Smooth muscle cell (in vitro differentiated cells): Measurements from ENCODE around the gene NKPD1. TPM values are rescaled to one million over a fixed set of nuclear protein-coding genes. Genes with fewer than 3 reads are reported as not detected.

Source experiments
- DNase-seq: peaks from one replicate; lab custom pipeline; 2025; ENCODE audit not compliant: unreplicated experiment; lab: John Stamatoyannopoulos, UW
- H2AFZ ChIP-seq: fragments of 200-600 bp; sonication (generic); 2 replicates; pipeline ENCODE4 v1.6.0; 2016; ENCODE audit warnings: antibody characterized with exemption, low read depth, mild to moderate bottlenecking
- H3F3A ChIP-seq: fragments of 200-600 bp; sonication (generic); 2 replicates; pipeline ENCODE4 v1.6.0; 2017; ENCODE audit warnings: antibody characterized with exemption, low read depth
- H3K27ac ChIP-seq: fragments of 200-600 bp; sonication (generic); 2 replicates; pipeline ENCODE4 v1.5.1; 2016; ENCODE audit warnings: low read depth, mild to moderate bottlenecking
- H3K27me3 ChIP-seq: fragments of 200-600 bp; sonication (generic); 2 replicates; pipeline ENCODE4 v1.6.1; 2016; ENCODE audit warnings: low read depth, mild to moderate bottlenecking
- H3K36me3 ChIP-seq: fragments of 200-600 bp; sonication (generic); 2 replicates; pipeline ENCODE4 v1.5.1; 2016; ENCODE audit warnings: low read depth
- H3K4me1 ChIP-seq: fragments of 200-600 bp; sonication (generic); 2 replicates; pipeline ENCODE4 v1.5.1; 2016; ENCODE audit warnings: low read depth
- H3K4me2 ChIP-seq: fragments of 200-600 bp; sonication (generic); 2 replicates; pipeline ENCODE4 v1.6.0; 2016; ENCODE audit warnings: mild to moderate bottlenecking
- H3K4me3 ChIP-seq: fragments of 200-600 bp; sonication (generic); 2 replicates; pipeline ENCODE4 v1.5.1; 2016; ENCODE audit warnings: mild to moderate bottlenecking
- H3K79me2 ChIP-seq: fragments of 200-600 bp; sonication (generic); 2 replicates; pipeline ENCODE4 v1.6.0; 2016; ENCODE audit warnings: low read depth, mild to moderate bottlenecking
- H3K9ac ChIP-seq: fragments of 200-600 bp; sonication (generic); 2 replicates; pipeline ENCODE4 v1.6.0; 2016; ENCODE audit warnings: low read depth
- H3K9me3 ChIP-seq: fragments of 200-600 bp; sonication (generic); replicated peaks from 2 replicates; pipeline ENCODE4 v1.5.1; 2016; ENCODE audit warnings: low read depth
- H4K20me1 ChIP-seq: fragments of 200-600 bp; sonication (generic); 2 replicates; pipeline ENCODE4 v1.6.0; 2016; ENCODE audit warnings: low read depth
- CTCF ChIP-seq: fragments of 200-600 bp; sonication (generic); IDR thresholded peaks from 2 replicates; pipeline ENCODE4 v1.5.1; 2017; ENCODE audit warnings: borderline replicate concordance, mild to moderate bottlenecking, antibody characterized with exemption; ENCODE audit not compliant: insufficient read depth, poor library complexity, severe bottlenecking
- WGBS: methylation state at CpG from one replicate; pipeline ENCODE4 v1.1.7; 2016; ENCODE audit warnings: low lambda C conversion rate; 5-methylcytosine and 5-hydroxymethylcytosine counted together
- polyA plus RNA-seq: library from polyadenylated mRNA; unstranded; fragments of >200 nt; fragmentation: Nextera tagmentation; extraction: Ambion mirVana; gene quantifications from 2 replicates; pipeline ENCODE4 v1.2.1, GENCODE V29; 2016
- total RNA-seq: library from RNA; depleted of rRNA; stranded (reverse); fragments of >200 nt; gene quantifications from 2 replicates; pipeline ENCODE4 v1.2.3, GENCODE V29; 2014

The NKPD1 gene
- total and polyA plus RNA-seq, 2 experiments from 2014 or later, result 0.13 to 1.6 TPM

GRCh38 chr19:45133661-45134060 is 27.1 kb downstream of the NKPD1 start:
- 99% methylated on average over 8 of the region's 8 CpGs for WGBS

GRCh38 chr19:45130888-45131615 is 29.7 kb downstream of the NKPD1 start:
- H3F3A ChIP-seq, result no peaks in the 10 kb centered on the region
- H3K79me2 ChIP-seq, result peaks cover 46% of the 10 kb centered on the region
- no peak overlapping the region for H3K27ac ChIP-seq
- no peak overlapping the region for H3K4me2 ChIP-seq
- WGBS, result 80% methylated on average over 10 of the region's 13 CpGs
- no peak overlapping the region for H3K4me3 ChIP-seq
- H3K4me1 ChIP-seq, result peaks cover 5% of the 10 kb centered on the region
- no peaks in the 10 kb centered on the region for H3K36me3 ChIP-seq
- no peak overlapping the region for H2AFZ ChIP-seq
- DNase-seq, result no peak
- H3K27me3 ChIP-seq, result no peaks in the 10 kb centered on the region
- peaks cover 96% of the 10 kb centered on the region for H4K20me1 ChIP-seq
- H3K9ac ChIP-seq, result no peak overlapping the region
- no peaks in the 10 kb centered on the region for H3K9me3 ChIP-seq
- TF ChIP-seq CTCF, result peak; percentile 4

More at GRCh38 chr19:45133661-45134060, 27.1 kb downstream of the NKPD1 start:
- peaks cover 34% of the 10 kb centered on the region for H3K79me2 ChIP-seq
- peaks cover 5% of the 10 kb centered on the region for H3K4me1 ChIP-seq
- no peak overlapping the region for H3K4me3 ChIP-seq
- no peak overlapping the region for H3K4me2 ChIP-seq
- TF ChIP-seq CTCF, result no peak
- no peaks in the 10 kb centered on the region for H3K9me3 ChIP-seq
- no peak overlapping the region for H3K9ac ChIP-seq
- H3F3A ChIP-seq, result no peaks in the 10 kb centered on the region
- H3K27ac ChIP-seq, result no peak overlapping the region
- no peaks in the 10 kb centered on the region for H3K27me3 ChIP-seq
- H3K36me3 ChIP-seq, result no peaks in the 10 kb centered on the region
- peaks cover 97% of the 10 kb centered on the region for H4K20me1 ChIP-seq
- no peak overlapping the region for H2AFZ ChIP-seq
- no peak for DNase-seq

GRCh38 chr19:45130236-45130635 is 30.5 kb downstream of the NKPD1 start:
- Histone ChIP-seq H3K9ac (no peak overlapping the region), H4K20me1 (peaks cover 98% of the 10 kb centered on the region)
- WGBS, result 96% methylated on average over 13 of the region's 13 CpGs

More at GRCh38 chr19:45130236-45130635, 30.5 kb downstream of the NKPD1 start:
- TF ChIP-seq CTCF, result no peak
- no peak overlapping the region for H3K4me2 ChIP-seq
- H2AFZ ChIP-seq, result no peak overlapping the region
- no peak overlapping the region for H3K27ac ChIP-seq
- H3K36me3 ChIP-seq, result no peaks in the 10 kb centered on the region
- H3K4me1 ChIP-seq, result peaks cover 5% of the 10 kb centered on the region
- H3K9me3 ChIP-seq, result no peaks in the 10 kb centered on the region
- no peak overlapping the region for H3K4me3 ChIP-seq
- DNase-seq, result no peak
- H3F3A ChIP-seq, result no peaks in the 10 kb centered on the region
- no peaks in the 10 kb centered on the region for H3K27me3 ChIP-seq
- H3K79me2 ChIP-seq, result peaks cover 53% of the 10 kb centered on the region
